GM21717 (cell line): ENCODE data around the gene CALR3.
"Not testable (repeated sequence)": the region's sequence is repeated elsewhere in the genome, so short reads cannot be mapped to it uniquely, and the experiment has no call there.

Experiments
- ATAC-seq: cut with Tn5 transposase; IDR thresholded peaks from one replicate; pipeline ENCODE4 v1.9.1; 2021; ENCODE audit warnings: mild to moderate bottlenecking, moderate library complexity; ENCODE audit not compliant: unreplicated experiment

Gene CALR3, protein sequence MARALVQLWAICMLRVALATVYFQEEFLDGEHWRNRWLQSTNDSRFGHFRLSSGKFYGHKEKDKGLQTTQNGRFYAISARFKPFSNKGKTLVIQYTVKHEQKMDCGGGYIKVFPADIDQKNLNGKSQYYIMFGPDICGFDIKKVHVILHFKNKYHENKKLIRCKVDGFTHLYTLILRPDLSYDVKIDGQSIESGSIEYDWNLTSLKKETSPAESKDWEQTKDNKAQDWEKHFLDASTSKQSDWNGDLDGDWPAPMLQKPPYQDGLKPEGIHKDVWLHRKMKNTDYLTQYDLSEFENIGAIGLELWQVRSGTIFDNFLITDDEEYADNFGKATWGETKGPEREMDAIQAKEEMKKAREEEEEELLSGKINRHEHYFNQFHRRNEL

DNA sequence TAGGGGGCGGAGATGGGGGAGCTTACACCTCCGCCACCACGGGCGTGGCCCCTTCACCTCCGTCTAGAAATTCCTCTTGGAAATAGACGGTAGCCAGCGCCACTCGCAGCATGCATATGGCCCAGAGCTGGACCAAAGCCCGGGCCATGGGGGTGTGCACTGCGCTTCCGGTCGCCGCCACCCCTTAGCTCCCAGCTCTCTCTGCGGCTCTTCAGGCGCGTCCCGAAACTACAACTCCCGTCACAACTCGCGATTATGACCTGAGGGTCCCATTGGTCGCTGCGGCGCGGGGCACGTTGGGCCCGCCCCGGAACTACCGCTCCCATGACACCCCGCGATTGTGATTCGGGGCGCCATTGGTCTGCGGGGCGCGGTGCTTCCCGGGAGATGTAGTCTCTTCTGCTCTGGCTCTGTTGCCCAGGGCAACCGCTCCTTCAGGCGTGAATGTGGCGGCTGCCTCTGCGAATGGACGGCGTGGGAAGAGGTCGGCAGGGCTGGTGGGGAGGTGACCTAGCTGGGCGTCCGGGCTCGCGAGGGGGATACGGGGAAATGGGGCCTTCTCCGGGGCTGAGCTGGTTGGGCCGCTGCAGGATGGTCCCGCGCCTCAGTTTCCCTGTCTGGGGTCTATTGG, at the start of gene CALR3, which contains the start of gene C19orf44:
CALR3 (minus strand) TSS at position 186 of the 631 bp plus-strand sequence; CDS start at position 148, 38 bp downstream.
C19orf44 (plus strand) TSS at position 413 of the 631 bp plus-strand sequence. CDS start 4,399 bp downstream, outside the sequence.
- ATAC-seq, result peak; percentile 91

DNA sequence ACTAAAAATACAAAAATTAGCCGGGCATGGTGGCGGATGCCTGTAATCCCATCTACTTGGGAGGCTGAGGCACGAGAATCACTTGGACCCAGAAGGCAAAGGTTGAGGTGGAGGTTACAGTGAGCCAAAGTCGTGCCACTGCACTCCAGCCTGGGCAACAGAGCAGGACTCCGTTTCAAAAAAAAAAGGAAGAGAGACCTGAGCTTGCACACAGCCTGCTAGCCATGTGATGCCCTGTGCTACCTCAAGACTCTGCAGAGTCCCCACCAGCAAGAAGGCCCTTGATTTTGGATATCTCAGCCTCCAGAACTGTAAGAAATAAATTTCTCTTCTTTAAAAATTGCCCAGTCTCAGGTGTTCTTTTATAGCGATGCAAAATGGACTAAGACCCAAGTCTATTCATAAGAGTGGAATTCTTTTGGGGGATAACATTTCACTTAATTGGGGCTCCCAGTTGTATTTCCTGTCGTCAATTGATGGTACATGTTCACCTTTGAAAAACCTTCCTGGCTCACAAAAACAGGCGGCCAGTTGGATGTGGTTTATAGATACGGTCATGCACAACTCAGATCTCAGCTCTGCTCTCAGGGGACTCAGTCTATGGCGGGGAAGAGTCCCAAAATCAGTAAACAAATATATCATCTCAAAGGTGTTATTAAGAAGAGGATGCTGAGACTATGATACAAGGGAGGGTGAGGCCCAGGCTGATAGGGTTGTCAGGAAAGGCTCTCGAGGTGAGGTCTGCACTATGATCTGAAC, 48.7 kb upstream of the CALR3 start:
- ATAC-seq, result no peak

DNA sequence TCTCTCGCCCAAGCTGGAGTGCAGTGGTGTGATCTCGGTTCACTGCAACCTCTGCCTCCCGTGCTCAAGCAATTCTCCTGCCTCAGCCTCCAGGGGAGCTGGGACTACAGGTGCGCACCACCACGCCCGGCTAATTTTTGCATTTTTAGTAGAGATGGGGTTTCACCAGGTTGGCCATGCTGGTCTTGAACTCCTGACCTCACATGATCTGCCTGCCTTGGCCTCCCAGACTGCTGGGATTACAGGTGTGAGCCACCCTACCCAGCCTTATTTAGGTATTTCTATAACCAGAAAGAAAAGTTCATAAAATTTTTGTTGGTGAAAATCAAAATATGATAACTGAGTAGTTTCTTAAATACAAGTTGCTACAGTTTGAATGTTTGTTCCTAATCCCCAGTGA, 47.8 kb upstream of the CALR3 start:
- not testable (repeated sequence) for ATAC-seq

GRCh38 chr19:16542910-16543472, 47.0 kb upstream of the CALR3 start:
- ATAC-seq, result no peak

DNA sequence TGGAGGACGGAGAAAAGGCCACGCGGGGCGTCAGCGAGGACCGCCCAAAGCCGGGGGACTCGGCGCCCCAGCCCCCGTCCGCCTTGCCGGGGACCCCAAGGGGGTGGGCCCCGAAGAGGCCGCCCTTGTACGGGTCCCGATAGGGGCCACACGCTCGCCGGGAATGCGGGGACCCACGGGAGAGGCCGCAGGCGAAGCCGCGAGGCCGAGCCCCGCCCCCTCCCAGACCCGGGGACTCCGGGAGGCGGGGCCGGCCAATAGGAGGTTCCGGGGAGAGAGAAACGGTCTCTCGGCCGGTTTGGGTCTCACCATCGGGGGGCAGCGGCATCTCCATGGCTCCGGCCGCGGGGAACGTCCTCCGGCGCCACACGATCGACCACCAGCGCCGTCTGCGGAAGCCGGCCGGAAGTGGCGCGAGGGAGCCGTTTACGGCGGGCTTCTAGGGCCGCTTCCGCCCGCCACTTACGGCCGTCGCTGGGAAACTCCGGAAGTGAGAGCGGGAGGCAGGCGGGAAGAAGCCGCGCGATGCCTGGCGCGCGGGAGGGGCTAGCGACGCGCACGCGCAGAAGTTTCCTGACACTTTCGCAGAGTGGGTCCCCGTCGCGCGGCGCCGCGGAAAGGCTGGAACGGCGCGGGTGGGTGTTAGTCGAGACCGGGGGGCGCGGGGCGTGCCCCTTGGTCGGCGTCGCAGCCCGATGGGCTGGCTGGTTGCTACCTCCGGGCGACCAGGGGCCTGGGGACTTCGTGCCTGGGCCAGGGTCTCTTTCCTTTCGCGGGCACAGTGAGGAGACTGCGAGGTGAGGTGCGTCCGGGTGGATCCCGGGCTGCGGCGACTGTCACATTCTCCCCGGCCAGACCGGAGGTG, 46.3 kb upstream of the CALR3 start, which contains the start of gene CHERP:
CHERP (minus strand) TSS at position 393 of the 865 bp plus-strand sequence; CDS start at position 334, 59 bp downstream.
- peak; percentile 61 for ATAC-seq

DNA sequence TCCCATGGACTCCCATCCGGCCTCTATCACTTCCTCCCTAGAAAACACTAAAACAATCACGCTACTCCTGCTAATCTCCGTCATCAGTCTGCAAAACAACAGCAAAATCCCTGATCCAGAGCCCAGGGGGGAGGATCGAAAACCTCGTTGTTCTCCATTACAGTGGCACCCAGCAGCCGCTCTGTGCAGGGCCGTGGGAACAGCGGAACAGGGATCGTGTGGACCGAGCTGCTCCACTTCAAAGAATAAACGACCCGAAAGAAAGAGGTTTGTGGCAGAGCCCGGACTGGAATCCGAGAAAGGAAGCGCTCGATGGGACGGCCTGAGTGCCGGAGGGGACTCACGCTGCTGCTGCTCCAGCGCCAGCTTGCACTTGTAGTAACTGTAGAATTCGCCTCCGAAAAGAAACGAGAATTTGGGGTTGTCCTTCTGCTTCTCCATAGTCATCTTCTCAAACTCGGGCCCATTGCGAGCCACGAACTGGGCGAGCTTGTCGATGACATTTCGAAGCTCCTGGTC, 45.6 kb upstream of the CALR3 start:
- no peak for ATAC-seq

DNA sequence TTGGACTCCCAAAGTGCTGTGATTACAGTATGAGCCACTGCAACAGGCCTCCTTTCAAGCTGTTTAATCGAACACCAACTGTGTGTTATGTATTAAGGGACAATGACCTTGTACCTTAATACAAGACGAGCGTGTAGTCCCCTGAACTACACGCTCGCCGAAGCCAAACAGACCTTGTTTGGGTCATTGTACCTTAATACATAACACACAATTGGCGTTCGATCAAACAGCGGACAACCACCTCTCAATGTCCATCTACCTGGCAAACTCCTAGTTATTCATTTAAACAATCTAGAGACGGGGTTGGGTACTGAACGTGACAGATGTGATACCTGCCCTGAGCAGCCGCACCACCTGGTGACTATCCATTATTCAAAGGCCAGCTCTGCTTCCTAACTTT, 45.0 kb upstream of the CALR3 start:
- no peak for ATAC-seq

GRCh38 chr19:16537111-16537510, 41.1 kb upstream of the CALR3 start:
- no peak for ATAC-seq

DNA sequence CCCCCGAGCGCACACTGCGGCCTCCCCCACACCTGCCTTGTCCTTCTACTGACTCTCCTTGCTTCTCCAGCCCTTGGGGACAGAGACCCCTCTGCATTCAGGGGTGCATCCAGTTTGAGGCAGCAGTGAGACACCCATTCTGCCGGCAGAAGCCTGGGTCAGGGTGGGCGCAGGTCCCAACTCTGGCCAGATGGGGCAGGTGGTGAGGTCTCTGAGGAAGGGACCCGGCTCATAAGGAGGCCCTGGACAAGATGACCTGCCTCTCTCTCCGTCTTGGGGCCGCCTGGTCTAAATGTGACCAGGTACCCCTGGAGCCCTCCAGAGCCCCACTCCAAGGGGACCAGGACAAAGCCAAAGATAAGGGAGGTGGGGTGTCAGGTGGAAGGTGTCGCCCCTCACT, 40.2 kb upstream of the CALR3 start:
- ATAC-seq, result no peak

DNA sequence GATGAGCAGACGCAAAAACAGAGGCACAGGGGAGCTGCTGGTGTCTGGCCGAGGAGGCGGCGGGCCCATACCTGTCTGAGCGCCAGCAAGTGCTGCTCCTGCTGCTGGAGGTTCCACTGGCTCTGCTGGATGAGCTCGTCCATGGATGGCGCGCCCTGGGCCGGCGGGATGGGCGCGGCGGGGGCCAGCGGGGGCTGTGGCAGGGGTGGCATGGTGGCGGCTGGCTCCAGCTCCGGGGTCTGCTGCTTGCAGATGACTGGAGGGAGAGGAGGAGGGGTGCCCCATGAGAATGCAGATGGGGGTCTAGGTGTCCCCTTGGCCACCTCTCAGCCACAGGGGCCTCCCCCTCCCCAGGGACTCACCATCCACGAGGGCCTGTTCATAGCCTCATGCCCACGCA, 39.4 kb upstream of the CALR3 start:
- no peak for ATAC-seq

DNA sequence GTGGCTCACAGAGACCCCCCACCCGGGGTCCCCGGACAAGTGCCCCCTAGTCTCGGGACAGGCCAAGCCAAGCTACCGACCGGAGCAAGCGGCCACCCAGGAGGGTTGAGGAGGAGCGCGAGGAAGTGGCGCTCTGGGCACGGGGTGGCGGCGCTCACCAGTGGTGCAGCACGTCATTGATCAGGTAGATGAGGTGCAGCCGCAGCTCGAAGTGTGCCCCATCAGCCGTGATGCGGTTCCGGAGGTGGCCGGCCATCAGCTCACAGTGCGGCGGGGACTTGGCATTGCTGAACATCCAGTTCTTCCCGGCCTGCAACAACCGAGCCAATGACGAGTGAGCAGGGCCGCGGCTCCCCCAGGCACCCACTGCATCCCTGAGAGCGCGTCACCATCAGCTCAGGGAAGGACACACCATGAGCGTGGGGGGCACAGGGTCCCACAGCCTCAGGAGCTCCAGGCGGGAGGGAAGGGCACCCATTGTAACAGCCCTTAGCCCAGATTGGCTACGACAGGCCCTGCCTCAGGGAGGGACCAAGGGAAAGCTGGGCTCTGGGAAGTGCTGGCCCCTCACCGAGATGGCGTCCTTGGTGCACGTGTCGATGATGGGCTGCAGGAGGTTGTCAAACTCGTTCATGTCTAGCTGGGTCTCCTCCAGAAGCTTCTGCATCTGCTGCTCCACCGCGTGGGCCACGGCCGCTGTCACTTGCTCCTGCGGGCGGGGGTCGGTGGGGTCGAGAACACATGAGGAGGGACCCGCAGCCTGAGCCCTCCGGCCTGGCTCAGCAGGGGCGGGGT, 36.7 kb upstream of the CALR3 start:
- ATAC-seq, result no peak

DNA sequence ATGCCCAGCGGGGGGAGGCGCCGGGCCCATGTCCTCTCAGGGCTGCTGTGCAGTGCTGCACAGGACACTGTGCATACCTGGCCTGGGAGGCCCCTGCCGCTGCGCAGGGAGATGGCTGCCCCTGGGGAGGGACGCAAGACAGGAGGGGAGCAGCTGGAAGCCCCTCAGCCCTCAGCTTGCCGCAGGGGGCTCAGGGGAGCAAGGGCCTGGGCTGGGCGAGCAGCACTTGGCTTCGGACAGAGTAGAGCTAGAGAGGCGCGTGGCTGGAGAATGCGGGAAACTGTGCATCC, 35.4 kb upstream of the CALR3 start:
- ATAC-seq, result no peak

GRCh38 chr19:16530540-16531379, 34.8 kb upstream of the CALR3 start:
- no peak for ATAC-seq

GRCh38 chr19:16529466-16530144, 33.6 kb upstream of the CALR3 start:
- no peak for ATAC-seq

GRCh38 chr19:16527971-16528521, 32.1 kb upstream of the CALR3 start:
- ATAC-seq, result no peak

DNA sequence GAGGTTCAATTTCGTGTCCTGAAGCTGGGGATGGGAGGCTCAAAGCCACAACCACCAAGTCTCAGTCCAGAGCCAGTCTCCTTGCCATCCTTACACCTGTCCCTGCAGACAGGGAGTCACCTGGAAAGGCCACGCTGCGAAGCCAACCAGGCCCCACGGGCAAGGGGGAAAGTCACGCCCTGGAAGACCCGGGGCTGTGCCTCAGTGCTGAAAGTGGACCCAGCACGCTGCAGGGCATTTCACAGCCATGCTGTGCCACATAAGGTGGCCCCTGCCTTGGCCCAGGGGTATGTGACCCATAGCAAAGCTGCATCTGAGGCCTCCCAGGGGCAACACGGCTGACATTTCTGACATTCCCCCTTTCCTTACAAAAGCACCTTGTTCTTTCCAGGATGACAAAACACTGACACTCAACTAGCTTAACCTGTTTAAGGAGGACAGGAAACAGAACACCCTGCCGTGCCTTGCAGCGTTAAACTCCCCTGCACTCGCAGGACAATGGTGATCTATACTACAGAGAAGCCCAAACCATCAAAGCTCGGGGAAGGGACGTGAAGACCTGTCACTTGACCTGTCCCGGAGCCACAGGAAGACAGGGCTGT, 31.5 kb upstream of the CALR3 start:
- no peak for ATAC-seq
